ENCODE measurements around the gene SLC7A9. TPM values are rescaled to one million over a fixed set of nuclear protein-coding genes. Genes with fewer than 3 reads are reported as not detected.

The SLC7A9 gene
- polyA plus RNA-seq, 1 donor from 2014 or later: 2.5 TPM

DNA sequence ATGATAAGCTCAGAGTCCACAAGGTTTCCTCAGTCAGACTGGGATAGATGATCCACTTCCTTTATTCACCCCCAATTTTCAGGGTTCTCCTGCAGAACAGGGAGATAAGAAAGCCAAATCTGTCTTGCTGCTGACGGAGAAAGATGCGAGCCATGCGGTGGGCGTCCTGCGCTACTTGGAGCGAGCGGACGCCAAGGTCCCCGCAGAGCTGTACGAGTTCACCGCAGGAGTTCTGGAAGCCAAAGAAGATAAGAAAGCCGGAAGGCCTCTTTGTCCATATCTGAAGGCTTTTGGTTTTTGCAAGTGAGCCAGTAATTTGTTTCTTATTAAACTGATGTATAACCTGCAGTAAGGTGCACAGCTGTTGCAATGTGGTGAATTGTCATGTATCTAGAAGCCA, 66.7 kb downstream of the SLC7A9 start:
- H2AFZ ChIP-seq (ENCODE audit: low read depth, low read length): no peak overlapping the region
- TF ChIP-seq, protein P1, sequence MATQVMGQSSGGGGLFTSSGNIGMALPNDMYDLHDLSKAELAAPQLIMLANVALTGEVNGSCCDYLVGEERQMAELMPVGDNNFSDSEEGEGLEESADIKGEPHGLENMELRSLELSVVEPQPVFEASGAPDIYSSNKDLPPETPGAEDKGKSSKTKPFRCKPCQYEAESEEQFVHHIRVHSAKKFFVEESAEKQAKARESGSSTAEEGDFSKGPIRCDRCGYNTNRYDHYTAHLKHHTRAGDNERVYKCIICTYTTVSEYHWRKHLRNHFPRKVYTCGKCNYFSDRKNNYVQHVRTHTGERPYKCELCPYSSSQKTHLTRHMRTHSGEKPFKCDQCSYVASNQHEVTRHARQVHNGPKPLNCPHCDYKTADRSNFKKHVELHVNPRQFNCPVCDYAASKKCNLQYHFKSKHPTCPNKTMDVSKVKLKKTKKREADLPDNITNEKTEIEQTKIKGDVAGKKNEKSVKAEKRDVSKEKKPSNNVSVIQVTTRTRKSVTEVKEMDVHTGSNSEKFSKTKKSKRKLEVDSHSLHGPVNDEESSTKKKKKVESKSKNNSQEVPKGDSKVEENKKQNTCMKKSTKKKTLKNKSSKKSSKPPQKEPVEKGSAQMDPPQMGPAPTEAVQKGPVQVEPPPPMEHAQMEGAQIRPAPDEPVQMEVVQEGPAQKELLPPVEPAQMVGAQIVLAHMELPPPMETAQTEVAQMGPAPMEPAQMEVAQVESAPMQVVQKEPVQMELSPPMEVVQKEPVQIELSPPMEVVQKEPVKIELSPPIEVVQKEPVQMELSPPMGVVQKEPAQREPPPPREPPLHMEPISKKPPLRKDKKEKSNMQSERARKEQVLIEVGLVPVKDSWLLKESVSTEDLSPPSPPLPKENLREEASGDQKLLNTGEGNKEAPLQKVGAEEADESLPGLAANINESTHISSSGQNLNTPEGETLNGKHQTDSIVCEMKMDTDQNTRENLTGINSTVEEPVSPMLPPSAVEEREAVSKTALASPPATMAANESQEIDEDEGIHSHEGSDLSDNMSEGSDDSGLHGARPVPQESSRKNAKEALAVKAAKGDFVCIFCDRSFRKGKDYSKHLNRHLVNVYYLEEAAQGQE (IDR thresholded peaks at IDR 0.05; ENCODE audit: borderline replicate concordance): no peak
- no peak for TF ChIP-seq TAF1 (IDR thresholded peaks at IDR 0.05; ENCODE audit: low read depth)
- TF ChIP-seq SMC3 (conservative IDR thresholded peaks at IDR 0.05; ENCODE audit: poor library complexity): no peak
- no peak for TF ChIP-seq EZH2 (IDR thresholded peaks at IDR 0.05; ENCODE audit: borderline replicate concordance, insufficient read depth, low read length, poor library complexity, severe bottlenecking)
- no peak for TF ChIP-seq EP300 (conservative IDR thresholded peaks at IDR 0.05; ENCODE audit: poor library complexity, severe bottlenecking)
- TF ChIP-seq POLR2AphosphoS5 (IDR thresholded peaks at IDR 0.05): no peak
- no peak for TF ChIP-seq RAD21 (conservative IDR thresholded peaks at IDR 0.05)
- no peak for TF ChIP-seq MXI1 (conservative IDR thresholded peaks at IDR 0.05; ENCODE audit: poor library complexity, severe bottlenecking)
- TF ChIP-seq, protein P2, sequence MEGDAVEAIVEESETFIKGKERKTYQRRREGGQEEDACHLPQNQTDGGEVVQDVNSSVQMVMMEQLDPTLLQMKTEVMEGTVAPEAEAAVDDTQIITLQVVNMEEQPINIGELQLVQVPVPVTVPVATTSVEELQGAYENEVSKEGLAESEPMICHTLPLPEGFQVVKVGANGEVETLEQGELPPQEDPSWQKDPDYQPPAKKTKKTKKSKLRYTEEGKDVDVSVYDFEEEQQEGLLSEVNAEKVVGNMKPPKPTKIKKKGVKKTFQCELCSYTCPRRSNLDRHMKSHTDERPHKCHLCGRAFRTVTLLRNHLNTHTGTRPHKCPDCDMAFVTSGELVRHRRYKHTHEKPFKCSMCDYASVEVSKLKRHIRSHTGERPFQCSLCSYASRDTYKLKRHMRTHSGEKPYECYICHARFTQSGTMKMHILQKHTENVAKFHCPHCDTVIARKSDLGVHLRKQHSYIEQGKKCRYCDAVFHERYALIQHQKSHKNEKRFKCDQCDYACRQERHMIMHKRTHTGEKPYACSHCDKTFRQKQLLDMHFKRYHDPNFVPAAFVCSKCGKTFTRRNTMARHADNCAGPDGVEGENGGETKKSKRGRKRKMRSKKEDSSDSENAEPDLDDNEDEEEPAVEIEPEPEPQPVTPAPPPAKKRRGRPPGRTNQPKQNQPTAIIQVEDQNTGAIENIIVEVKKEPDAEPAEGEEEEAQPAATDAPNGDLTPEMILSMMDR (IDR thresholded peaks at IDR 0.05; ENCODE audit: poor library complexity, severe bottlenecking): no peak
- H3K36me3 ChIP-seq (ENCODE audit: insufficient read depth, low read length): no peaks in the 10 kb centered on the region
- no peak overlapping the region for H3K4me3 ChIP-seq (ENCODE audit: low read length)
- H3K9ac ChIP-seq (ENCODE audit: low read length): no peak overlapping the region
- H3K27me3 ChIP-seq (ENCODE audit: insufficient read depth, low read depth, low read length): no peaks in the 10 kb centered on the region
- H3K4me2 ChIP-seq (ENCODE audit: low read length): no peak overlapping the region
- no peaks in the 10 kb centered on the region for H3K9me3 ChIP-seq (ENCODE audit: low read length)
- H4K20me1 ChIP-seq (ENCODE audit: insufficient read depth): no peaks in the 10 kb centered on the region
- H3K27ac ChIP-seq (ENCODE audit: low read length): no peak overlapping the region
- H3K79me2 ChIP-seq (replicated peaks; ENCODE audit: insufficient read depth, low read length): no peaks in the 10 kb centered on the region
- no peaks in the 10 kb centered on the region for H3F3A ChIP-seq (ENCODE audit: insufficient read depth, low read length, poor library complexity, severe bottlenecking)
- no peaks in the 10 kb centered on the region for H3K9me2 ChIP-seq (ENCODE audit: insufficient read depth, low read length)

DNA sequence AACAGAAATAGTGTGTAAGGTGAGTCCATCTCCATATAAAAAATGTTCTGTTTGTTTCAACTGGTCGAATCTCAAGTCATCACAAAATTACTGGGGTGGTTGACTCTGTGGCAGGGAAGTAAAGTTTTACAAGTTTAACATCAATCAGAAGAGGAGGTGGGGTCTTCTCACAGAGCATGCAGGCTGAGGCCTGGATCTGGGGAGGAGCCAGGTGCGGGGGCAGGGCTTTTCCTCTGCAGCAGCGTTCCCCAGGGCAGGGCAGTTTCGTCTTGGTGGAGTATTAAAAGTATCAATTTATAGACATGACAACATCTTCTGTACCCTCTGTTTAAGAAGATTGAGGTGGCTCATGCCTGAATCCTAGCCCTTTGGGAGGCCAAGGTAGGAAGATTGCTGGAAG, 68.8 kb downstream of the SLC7A9 start:
- Histone ChIP-seq H2AFZ (ENCODE audit: low read depth, low read length) (no peak overlapping the region), H3K27me3 (ENCODE audit: insufficient read depth, low read depth, low read length) (no peaks in the 10 kb centered on the region), H3K9ac (ENCODE audit: low read length) (no peak overlapping the region), H3K79me2 (replicated peaks; ENCODE audit: insufficient read depth, low read length) (no peaks in the 10 kb centered on the region), H3K9me3 (ENCODE audit: low read length) (no peaks in the 10 kb centered on the region), H4K20me1 (ENCODE audit: insufficient read depth) (no peaks in the 10 kb centered on the region), H3K36me3 (ENCODE audit: insufficient read depth, low read length) (no peaks in the 10 kb centered on the region), H3F3A (ENCODE audit: insufficient read depth, low read length, poor library complexity, severe bottlenecking) (no peaks in the 10 kb centered on the region), H3K9me2 (ENCODE audit: insufficient read depth, low read length) (no peaks in the 10 kb centered on the region), H3K4me2 (ENCODE audit: low read length) (no peak overlapping the region), H3K27ac (ENCODE audit: low read length) (no peak overlapping the region), H3K4me3 (ENCODE audit: low read length) (no peak overlapping the region)
- TF ChIP-seq, protein P2 (IDR thresholded peaks at IDR 0.05; ENCODE audit: poor library complexity, severe bottlenecking): no peak
- TF ChIP-seq, protein P1 (IDR thresholded peaks at IDR 0.05; ENCODE audit: borderline replicate concordance): no peak
- no peak for TF ChIP-seq EP300 (conservative IDR thresholded peaks at IDR 0.05; ENCODE audit: poor library complexity, severe bottlenecking)

Data from neural cell (in vitro differentiated cells).